Bronchial epithelial cell (primary cell): Measurements from ENCODE around the gene TNRC6C. TPM values are rescaled to one million over a fixed set of nuclear protein-coding genes. Genes with fewer than 3 reads are reported as not detected.
"Not testable (repeated sequence)": the region's sequence is repeated elsewhere in the genome, so short reads cannot be mapped to it uniquely, and the experiment has no call there.

Experiments
- DNase-seq: peaks from one replicate; pipeline ENCODE4 v3.0.0-alpha.2; 2010; ENCODE audit warnings: low read depth
- FAIRE-seq: peaks from 2 replicates; lab custom pipeline; 2011; peaks lifted over from hg19 to GRCh38; lab: Jason Lieb, UNC
- H3K27me3 ChIP-seq: 2 replicates; pipeline ENCODE4 v1.5.1; 2011; ENCODE audit warnings: low read length; ENCODE audit not compliant: control insufficient read depth, insufficient read depth
- H3K36me3 ChIP-seq: 2 replicates; pipeline ENCODE4 v1.5.1; 2011; ENCODE audit warnings: low read length; ENCODE audit not compliant: control insufficient read depth, insufficient read depth
- H3K4me3 ChIP-seq: 2 replicates; pipeline ENCODE4 v1.5.1; 2011; ENCODE audit warnings: mild to moderate bottlenecking, low read depth, low read length, control low read depth
- total RNA-seq: library from RNA; depleted of rRNA; stranded (reverse); fragments of >200 nt; gene quantifications from 2 replicates; pipeline ENCODE4 v1.2.1, GENCODE V29; 2014
- TF ChIP-seq, protein P1 (sequence below): IDR thresholded peaks from 2 replicates; pipeline ENCODE4 v1.5.1; 2011; ENCODE audit warnings: mild to moderate bottlenecking, moderate library complexity, low read length, control low read depth, inconsistent platforms; ENCODE audit not compliant: insufficient read depth, severe bottlenecking

The TNRC6C gene
- total RNA-seq, 1 donor from 2014 or later = 0.79 TPM

DNA sequence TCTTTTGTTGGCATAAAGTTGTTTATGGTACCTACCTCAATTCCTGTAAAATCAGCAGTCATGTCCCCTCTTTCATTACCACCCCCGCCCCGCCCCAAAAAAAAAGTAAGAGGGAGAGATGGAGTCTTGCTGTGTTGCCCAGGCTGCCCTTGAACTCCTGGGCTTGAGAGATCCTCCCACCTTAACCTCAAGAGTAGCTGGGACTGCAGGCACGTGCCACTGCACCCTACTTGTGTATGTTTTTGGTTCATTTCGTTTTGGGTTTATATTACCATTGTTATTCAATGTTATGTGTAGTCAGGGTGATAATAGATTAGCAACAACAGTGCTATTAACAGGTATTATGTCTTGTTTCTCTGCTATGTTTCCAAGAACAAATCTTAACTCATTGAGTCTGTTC lies 15.9 kb downstream of the TNRC6C start:
- H3K27me3 ChIP-seq = peaks cover 3% of the 10 kb centered on the region
- DNase-seq (no peak), FAIRE-seq (no peak)
- H3K4me3 ChIP-seq = no peak overlapping the region
- TF ChIP-seq, protein P1, sequence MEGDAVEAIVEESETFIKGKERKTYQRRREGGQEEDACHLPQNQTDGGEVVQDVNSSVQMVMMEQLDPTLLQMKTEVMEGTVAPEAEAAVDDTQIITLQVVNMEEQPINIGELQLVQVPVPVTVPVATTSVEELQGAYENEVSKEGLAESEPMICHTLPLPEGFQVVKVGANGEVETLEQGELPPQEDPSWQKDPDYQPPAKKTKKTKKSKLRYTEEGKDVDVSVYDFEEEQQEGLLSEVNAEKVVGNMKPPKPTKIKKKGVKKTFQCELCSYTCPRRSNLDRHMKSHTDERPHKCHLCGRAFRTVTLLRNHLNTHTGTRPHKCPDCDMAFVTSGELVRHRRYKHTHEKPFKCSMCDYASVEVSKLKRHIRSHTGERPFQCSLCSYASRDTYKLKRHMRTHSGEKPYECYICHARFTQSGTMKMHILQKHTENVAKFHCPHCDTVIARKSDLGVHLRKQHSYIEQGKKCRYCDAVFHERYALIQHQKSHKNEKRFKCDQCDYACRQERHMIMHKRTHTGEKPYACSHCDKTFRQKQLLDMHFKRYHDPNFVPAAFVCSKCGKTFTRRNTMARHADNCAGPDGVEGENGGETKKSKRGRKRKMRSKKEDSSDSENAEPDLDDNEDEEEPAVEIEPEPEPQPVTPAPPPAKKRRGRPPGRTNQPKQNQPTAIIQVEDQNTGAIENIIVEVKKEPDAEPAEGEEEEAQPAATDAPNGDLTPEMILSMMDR = no peak
- H3K36me3 ChIP-seq = no peaks in the 10 kb centered on the region

DNA sequence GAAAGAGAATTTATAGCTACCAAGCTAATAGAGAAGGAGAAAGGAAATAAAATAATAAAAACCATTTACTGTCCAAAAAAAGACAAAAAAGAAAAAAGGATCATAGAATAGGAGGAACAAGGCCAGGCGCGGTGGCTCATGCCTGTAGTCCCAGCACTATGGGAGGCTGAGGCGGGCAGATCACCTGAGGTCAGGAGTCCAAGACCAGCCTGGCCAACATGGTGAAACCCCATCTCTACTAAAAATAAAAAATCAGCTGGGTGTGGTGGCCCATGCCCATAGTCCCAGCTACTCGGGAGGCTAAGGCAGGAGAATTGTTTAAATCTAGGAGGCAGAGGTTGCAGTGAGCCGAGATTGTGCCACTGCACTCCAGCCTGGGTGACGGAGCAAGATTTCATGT lies 23.9 kb downstream of the TNRC6C start:
- not testable (repeated sequence) for H3K36me3 ChIP-seq, FAIRE-seq, DNase-seq, H3K27me3 ChIP-seq, H3K4me3 ChIP-seq

DNA sequence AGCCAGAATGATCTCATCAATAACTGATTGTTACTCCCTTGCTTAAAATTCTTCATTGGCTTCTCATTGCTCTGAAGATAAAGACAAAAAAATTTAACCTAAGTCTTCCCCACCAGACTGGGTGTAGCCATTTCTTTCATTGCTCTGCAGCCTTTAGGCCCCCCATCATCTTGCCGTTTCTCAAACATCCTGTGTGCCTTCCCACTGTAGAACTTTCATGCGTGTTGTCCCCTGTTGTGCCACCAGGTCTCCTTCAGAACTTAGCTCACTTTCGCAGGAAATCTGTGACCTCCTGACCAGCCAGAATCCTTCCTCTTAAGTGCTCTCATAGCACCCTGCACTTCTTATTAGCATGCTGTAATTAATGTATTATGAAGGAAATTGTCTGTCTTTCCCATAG lies 31.8 kb downstream of the TNRC6C start:
- FAIRE-seq = no peak
- peaks cover 1% of the 10 kb centered on the region for H3K27me3 ChIP-seq
- H3K4me3 ChIP-seq = no peak overlapping the region
- no peak for DNase-seq
- no peaks in the 10 kb centered on the region for H3K36me3 ChIP-seq
- TF ChIP-seq, protein P1 = no peak

DNA sequence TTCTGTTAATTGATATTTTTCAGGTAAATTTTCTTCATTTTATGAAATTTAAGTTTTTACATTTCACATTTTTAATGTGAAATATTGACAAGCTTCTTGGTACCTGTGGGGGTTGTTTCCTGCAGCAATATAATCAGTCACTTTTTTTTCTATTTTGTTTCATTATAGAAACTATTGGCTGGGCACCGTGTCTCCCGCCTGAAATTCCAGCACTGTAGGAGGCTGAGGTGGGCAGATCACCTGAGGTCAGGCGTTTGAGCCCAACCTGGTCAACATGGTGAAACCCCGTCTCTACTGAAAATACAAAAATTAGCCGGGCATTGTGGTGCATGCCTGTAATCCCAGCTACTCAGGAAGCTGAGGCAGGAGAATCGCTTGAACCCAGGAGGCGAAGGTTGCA lies 35.2 kb downstream of the TNRC6C start:
- H3K36me3 ChIP-seq, DNase-seq, FAIRE-seq, H3K27me3 ChIP-seq, H3K4me3 ChIP-seq: not testable (repeated sequence)

DNA sequence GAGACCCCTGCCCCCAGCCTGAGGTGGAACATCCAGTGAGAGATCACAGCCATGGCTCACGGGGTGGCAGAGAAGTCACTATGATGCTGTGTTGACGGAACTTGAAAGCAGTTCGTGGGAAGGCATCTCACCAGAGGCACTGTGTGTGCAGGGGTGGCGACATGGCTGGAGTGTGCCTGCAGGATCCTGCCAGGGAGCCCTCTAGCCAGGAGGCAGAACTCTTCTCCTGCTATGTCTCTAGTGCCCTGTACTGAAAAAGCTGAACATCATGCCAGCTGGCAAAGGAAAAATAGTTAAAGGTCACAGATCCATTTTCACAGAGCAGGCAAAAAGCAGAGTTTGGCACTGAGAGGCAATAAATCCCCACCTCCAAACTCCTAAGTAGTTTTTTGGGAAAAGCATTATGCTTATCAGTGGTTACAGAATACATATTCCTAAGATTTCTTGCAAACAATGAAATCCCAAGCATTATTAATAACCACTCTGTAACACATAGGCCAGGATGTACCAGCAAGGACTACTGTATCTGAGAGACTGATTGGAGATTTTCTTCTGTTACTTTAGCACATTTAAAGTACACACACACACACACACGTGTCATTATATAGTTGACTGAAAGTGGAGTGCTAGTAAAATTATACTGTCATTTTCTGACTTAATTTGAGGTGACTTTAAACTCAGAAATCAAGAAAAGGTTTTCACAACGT lies 36.8 kb downstream of the TNRC6C start:
- Histone ChIP-seq H3K27me3 (peaks cover 1% of the 10 kb centered on the region), H3K4me3 (no peak overlapping the region), H3K36me3 (no peaks in the 10 kb centered on the region)
- FAIRE-seq = no peak
- no peak for DNase-seq
- TF ChIP-seq, protein P1 = no peak

DNA sequence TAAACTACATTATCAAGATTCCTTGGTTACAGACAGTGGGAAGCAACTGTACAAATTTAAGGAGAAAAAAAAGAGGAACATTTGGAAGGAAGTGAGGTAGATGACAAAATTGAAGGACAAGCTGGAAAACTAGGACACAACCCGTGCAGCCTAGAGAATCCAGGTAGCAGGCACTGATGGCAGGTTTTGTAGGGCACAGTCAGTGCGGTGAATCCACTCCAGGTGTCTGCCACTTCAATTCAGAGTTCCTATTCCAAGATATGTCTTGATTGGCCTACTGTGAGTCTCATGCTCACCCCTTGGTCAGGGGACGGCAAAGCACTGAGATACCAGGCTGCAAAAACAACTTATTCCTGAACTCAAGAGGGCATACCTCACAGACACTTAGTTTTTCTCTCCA lies 37.8 kb downstream of the TNRC6C start:
- H3K4me3 ChIP-seq = no peak overlapping the region
- no peaks in the 10 kb centered on the region for H3K36me3 ChIP-seq
- FAIRE-seq = no peak
- H3K27me3 ChIP-seq = peaks cover 1% of the 10 kb centered on the region
- TF ChIP-seq, protein P1 = no peak
- DNase-seq = no peak
